Measurements from ENCODE around the gene GEMIN4.

The GEMIN4 gene

DNA sequence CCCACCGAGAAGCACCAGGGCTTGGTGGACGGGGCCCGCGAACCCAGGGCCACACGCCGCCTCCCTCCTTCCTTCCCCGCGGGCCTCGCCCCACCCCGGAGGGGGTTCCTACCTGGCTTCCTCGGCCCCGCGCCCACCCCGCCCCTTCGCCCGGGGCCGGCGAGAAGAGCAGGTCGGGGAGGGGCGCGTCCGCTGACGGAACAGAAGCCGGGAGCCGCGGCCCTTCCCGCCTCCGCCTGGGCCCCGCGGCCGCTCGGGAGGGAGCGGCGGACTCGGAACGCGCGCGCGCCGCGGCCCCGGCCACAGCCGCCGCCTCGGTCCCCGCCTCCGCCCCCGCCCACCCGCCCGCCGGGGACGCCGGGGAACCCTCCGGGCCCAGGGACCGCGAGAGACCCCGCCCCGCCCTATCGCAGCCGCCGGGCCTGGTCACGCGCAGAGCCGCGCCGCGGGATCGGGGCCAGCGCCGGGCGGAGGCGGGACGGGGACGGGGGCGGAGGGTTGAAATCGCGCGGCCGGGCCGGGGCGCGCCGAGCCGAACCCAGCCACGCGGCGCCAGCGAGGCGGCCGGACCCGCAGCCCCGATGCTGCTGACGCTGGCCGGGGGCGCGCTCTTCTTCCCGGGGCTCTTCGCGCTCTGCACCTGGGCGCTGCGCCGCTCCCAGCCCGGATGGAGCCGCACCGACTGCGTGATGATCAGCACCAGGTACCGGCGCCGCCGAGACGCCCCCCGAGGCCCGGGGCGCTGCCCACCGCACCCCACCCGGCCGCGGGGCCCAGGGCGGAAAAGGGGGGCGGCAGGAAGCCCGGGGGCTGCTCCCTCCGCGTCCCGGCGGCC, 19.8 kb downstream of the GEMIN4 start, which contains the start of gene TLCD3A:
TSS of gene TLCD3A (plus strand) at position 530 of the 835 bp plus-strand sequence. CDS start at position 582, 52 bp downstream.
- H3K27ac ChIP-seq (ENCODE audit: low read depth, low read length) = peak within 1 kb of the TSS; percentile 37

DNA sequence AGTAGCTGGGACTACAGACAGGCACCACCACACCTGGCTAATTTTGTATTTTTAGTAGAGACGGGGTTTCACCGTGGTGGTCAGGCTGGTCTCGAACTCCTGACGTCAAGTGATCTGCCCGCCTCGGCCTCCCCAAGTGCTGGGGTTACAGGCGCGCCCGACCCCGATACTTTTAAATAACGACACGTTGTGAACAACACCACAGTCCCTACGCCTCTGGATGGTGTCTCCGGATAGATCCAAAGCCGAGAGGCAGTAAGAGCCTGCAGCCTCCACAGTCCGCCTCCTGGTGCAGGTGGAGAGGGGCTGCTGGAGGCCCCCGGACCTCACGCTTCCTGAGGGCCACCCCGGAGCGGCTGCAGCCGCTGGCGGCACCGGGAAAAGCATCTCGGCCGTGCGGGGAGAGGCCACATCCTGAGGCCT, 20.4 kb downstream of the GEMIN4 start:
- H3K27me3 ChIP-seq (ENCODE audit: control insufficient read depth in 5 of 5, insufficient read depth in 4 of 5, low read length in 5 of 5) = no peaks in the 10 kb centered on the region
- H3K9ac ChIP-seq (ENCODE audit: low read length in 5 of 5) = peak overlapping the region in 4 of 5 donors; percentile 75 to 82 (median 77)
- no peaks in the 10 kb centered on the region for H3K9me3 ChIP-seq (ENCODE audit: control insufficient read depth in 5 of 5, low read length in 5 of 5)
- H3K36me3 ChIP-seq (ENCODE audit: control insufficient read depth in 5 of 5, insufficient read depth in 5 of 5, low read length in 5 of 5) = no peaks in the 10 kb centered on the region
- peak overlapping the region; percentile 37 for H3K27ac ChIP-seq (ENCODE audit: low read depth, low read length)
- peaks cover 2 to 22% (median 18%) of the 10 kb centered on the region in 5 donors for H3K4me1 ChIP-seq (ENCODE audit: control insufficient read depth in 5 of 5, insufficient read depth in 5 of 5, low read length in 5 of 5)
- peak overlapping the region in 4 of 5 donors; percentile 66 to 79 (median 74) for H3K4me3 ChIP-seq (ENCODE audit: low read depth in 1 of 5, low read length in 5 of 5)

More for the DNA sequence above, 19.8 kb downstream of the GEMIN4 start, which contains the start of gene TLCD3A:
- Histone ChIP-seq H3K36me3 (ENCODE audit: control insufficient read depth in 5 of 5, insufficient read depth in 5 of 5, low read length in 5 of 5) (no peaks in the 10 kb centered on the region), H3K9ac (ENCODE audit: low read length in 5 of 5) (peak within 1 kb of the TSS in 4 of 5 donors; percentile 75 to 82 (median 77)), H3K4me1 (ENCODE audit: control insufficient read depth in 5 of 5, insufficient read depth in 5 of 5, low read length in 5 of 5) (peaks cover 2 to 22% (median 18%) of the 10 kb centered on the region in 5 donors), H3K4me3 (ENCODE audit: low read depth in 1 of 5, low read length in 5 of 5) (peak within 1 kb of the TSS; percentile 42 to 79 (median 72)), H3K9me3 (ENCODE audit: control insufficient read depth in 5 of 5, low read length in 5 of 5) (no peaks in the 10 kb centered on the region), H3K27me3 (ENCODE audit: control insufficient read depth in 5 of 5, insufficient read depth in 4 of 5, low read length in 5 of 5) (no peaks in the 10 kb centered on the region)

DNA sequence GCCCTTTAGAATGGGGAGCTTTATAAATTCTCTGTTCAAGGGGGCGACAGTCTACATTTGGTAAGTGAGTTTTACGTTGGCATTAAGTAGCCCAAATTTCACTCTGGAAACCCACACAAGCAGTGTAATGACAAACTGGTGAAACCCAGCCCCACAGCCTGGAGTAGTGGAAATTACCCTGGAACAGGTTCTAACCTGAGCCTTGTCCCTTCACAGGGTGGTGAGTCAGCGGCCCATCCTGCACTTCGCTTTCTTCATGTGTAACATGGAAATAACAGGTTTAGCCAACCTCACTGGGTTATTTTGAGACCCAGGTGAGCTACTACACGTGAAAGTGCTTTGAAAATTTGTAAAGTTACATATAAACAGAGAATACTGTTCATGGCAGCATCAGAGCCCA, 23.2 kb downstream of the GEMIN4 start:
- Histone ChIP-seq H3K27ac (ENCODE audit: low read depth, low read length) (no peak overlapping the region), H3K36me3 (ENCODE audit: control insufficient read depth in 5 of 5, insufficient read depth in 5 of 5, low read length in 5 of 5) (no peaks in the 10 kb centered on the region), H3K9ac (ENCODE audit: low read length in 5 of 5) (no peak overlapping the region), H3K27me3 (ENCODE audit: control insufficient read depth in 5 of 5, insufficient read depth in 4 of 5, low read length in 5 of 5) (no peaks in the 10 kb centered on the region), H3K4me1 (ENCODE audit: control insufficient read depth in 5 of 5, insufficient read depth in 5 of 5, low read length in 5 of 5) (peaks cover 2 to 22% (median 18%) of the 10 kb centered on the region in 5 donors), H3K4me3 (ENCODE audit: low read depth in 1 of 5, low read length in 5 of 5) (no peak overlapping the region), H3K9me3 (ENCODE audit: control insufficient read depth in 5 of 5, low read length in 5 of 5) (no peaks in the 10 kb centered on the region)

DNA sequence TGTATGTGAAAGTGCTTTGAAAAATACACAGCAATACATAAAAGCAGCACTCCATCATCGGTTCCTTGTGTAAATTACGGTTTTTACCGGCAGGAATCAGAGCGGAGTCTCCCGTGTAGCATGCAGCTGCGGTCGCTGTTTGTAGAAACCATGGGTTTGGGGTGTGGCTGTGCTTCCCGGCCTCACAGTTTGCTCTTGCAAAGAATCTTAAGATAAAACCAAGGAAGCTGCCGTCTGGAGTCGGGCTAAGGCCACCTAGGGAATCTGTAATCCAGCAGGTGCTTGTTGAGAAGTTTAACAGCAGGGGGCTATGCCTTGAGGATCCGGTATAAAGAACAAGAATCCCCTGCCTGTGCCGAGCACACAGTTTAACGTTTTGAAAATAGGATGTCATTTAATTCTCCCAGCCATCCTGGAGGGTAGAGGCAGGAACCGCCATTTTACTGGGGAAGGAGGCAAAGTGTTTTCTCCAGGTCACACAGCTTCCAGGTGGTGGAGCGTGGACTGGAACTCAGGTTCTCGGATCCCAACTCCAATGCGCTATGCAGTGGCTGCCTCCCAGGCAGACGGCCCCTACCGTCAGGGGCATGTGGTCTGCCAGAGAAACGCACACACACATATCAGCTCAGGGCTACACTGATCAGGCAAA, 25.7 kb downstream of the GEMIN4 start:
- Histone ChIP-seq H3K27me3 (ENCODE audit: control insufficient read depth in 5 of 5, insufficient read depth in 4 of 5, low read length in 5 of 5) (no peaks in the 10 kb centered on the region), H3K27ac (ENCODE audit: low read depth, low read length) (no peak overlapping the region), H3K36me3 (ENCODE audit: control insufficient read depth in 5 of 5, insufficient read depth in 5 of 5, low read length in 5 of 5) (no peaks in the 10 kb centered on the region), H3K9ac (ENCODE audit: low read length in 5 of 5) (no peak overlapping the region), H3K4me3 (ENCODE audit: low read depth in 1 of 5, low read length in 5 of 5) (no peak overlapping the region), H3K4me1 (ENCODE audit: control insufficient read depth in 5 of 5, insufficient read depth in 5 of 5, low read length in 5 of 5) (peaks cover 0 to 4% (median 2%) of the 10 kb centered on the region in 5 donors), H3K9me3 (ENCODE audit: control insufficient read depth in 5 of 5, low read length in 5 of 5) (no peaks in the 10 kb centered on the region)

DNA sequence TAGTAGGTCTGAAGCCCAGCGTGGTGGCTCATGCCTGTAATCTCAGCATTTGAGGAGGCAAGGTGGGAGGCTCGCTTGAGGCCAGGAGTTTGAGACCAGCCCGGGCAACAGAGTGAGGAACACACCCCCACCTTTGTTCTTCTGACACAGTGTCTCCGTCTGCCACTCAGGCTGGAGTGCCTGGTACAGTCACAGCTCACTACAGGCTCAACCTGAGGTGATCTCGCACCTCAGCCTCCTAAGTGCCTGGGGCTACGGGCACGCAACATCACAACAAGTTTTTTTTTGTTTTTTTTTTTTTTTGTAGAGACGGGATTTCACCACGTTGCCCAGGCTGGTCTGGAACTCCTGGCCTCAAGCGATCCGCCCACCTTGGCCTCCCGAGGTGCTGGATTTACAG, 26.3 kb downstream of the GEMIN4 start:
- Histone ChIP-seq H3K9me3 (ENCODE audit: control insufficient read depth in 5 of 5, low read length in 5 of 5) (no peaks in the 10 kb centered on the region), H3K9ac (ENCODE audit: low read length in 5 of 5) (no peak overlapping the region), H3K27ac (ENCODE audit: low read depth, low read length) (no peak overlapping the region), H3K4me1 (ENCODE audit: control insufficient read depth in 5 of 5, insufficient read depth in 5 of 5, low read length in 5 of 5) (no peaks in the 10 kb centered on the region), H3K36me3 (ENCODE audit: control insufficient read depth in 5 of 5, insufficient read depth in 5 of 5, low read length in 5 of 5) (no peaks in the 10 kb centered on the region), H3K4me3 (ENCODE audit: low read depth in 1 of 5, low read length in 5 of 5) (no peak overlapping the region), H3K27me3 (ENCODE audit: control insufficient read depth in 5 of 5, insufficient read depth in 4 of 5, low read length in 5 of 5) (no peaks in the 10 kb centered on the region)

DNA sequence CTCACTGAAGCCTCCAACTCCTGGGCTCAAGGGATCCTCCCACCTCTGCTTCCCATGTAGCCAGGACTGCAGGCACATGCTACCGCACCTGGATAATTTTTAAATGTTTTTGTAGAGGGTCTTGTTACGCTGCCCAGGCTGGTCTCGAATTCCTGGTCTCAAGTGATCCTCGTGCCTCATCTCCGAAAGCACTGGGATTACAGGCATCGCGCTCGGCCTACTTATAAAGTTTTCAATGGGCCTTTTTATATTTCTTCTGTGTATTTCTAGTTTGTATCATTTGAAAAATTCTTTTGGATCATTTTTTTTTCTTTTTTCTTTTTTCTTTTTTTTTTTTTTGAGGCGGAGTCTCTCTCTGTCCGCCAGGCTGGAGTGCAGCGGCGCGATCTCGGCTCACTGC, 27.0 kb downstream of the GEMIN4 start:
- Histone ChIP-seq H3K4me1 (ENCODE audit: control insufficient read depth in 5 of 5, insufficient read depth in 5 of 5, low read length in 5 of 5) (no peaks in the 10 kb centered on the region), H3K9ac (ENCODE audit: low read length in 5 of 5) (no peak overlapping the region), H3K27ac (ENCODE audit: low read depth, low read length) (no peak overlapping the region), H3K36me3 (ENCODE audit: control insufficient read depth in 5 of 5, insufficient read depth in 5 of 5, low read length in 5 of 5) (no peaks in the 10 kb centered on the region), H3K4me3 (ENCODE audit: low read depth in 1 of 5, low read length in 5 of 5) (no peak overlapping the region), H3K9me3 (ENCODE audit: control insufficient read depth in 5 of 5, low read length in 5 of 5) (no peaks in the 10 kb centered on the region), H3K27me3 (ENCODE audit: control insufficient read depth in 5 of 5, insufficient read depth in 4 of 5, low read length in 5 of 5) (no peaks in the 10 kb centered on the region)

DNA sequence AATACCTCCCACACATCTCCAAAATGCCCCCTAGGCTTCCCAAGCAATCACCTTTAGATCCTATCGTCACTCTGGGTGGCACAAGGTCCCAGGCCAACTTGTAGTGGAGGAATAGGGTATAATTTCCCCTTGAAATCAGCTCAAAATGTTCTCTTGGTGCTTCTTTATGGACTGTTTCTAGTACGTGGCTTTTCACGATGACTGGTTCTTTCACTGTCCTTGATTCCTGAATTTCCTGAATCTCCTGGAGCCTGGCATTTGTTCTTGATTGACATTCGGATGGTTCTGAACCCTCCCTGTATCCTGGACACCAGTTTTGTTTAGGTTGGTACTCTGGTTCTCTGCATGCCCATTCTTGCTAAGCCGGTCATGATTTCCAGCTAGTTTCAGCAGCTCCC, 30.5 kb downstream of the GEMIN4 start:
- H3K36me3 ChIP-seq (ENCODE audit: control insufficient read depth in 5 of 5, insufficient read depth in 5 of 5, low read length in 5 of 5) = peaks cover 0 to 2% (median 0%) of the 10 kb centered on the region in 5 donors
- no peak overlapping the region for H3K27ac ChIP-seq (ENCODE audit: low read depth, low read length)

DNA sequence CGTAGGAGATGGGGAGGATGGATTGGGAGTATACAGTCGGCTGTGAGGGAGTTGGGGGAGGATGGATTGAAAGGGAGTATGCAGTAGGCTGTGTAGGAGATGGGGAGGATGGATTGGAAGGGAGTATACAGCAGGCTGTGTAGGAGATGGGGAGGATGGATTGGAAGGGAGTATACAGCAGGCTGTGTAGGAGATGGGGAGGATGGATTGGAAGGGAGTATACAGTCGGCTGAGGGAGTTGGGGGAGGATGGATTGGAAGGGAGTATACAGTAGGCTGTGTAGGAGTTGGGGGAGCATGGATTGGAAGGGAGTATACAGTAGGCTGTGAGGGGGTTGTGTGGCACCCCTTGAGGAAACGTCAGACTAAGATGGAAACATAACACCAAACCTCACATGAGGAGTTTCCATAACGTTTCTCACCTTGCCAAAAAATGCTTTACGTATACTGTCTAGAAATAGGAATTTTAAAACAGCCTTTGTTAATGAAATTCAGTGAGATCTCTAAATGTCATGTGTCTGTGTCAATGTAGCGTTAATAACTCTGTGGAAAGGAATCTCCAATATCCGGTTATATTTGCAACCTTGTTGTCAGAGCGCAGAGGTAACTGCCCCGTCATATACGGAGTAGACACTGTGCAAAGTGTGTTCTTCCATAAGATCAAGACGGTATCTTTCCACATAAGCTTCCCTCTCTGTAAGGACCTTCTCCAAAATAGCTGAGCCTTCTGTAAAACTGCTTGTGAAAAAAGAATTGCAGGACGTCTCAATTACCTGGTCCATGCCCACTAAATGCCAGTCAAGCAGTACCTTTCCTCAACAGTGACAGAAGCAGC, 31.1 kb downstream of the GEMIN4 start:
- no peak overlapping the region for H3K27ac ChIP-seq (ENCODE audit: low read depth, low read length)
- H3K36me3 ChIP-seq (ENCODE audit: control insufficient read depth in 5 of 5, insufficient read depth in 5 of 5, low read length in 5 of 5) = peaks cover 0 to 2% (median 0%) of the 10 kb centered on the region in 5 donors

More for the DNA sequence above, 30.5 kb downstream of the GEMIN4 start:
- H3K9me3 ChIP-seq (ENCODE audit: control insufficient read depth in 5 of 5, low read length in 5 of 5) = no peaks in the 10 kb centered on the region
- H3K4me1 ChIP-seq (ENCODE audit: control insufficient read depth in 5 of 5, insufficient read depth in 5 of 5, low read length in 5 of 5) = no peaks in the 10 kb centered on the region
- H3K9ac ChIP-seq (ENCODE audit: low read length in 5 of 5) = no peak overlapping the region
- no peaks in the 10 kb centered on the region for H3K27me3 ChIP-seq (ENCODE audit: control insufficient read depth in 5 of 5, insufficient read depth in 4 of 5, low read length in 5 of 5)
- no peak overlapping the region for H3K4me3 ChIP-seq (ENCODE audit: low read depth in 1 of 5, low read length in 5 of 5)

DNA sequence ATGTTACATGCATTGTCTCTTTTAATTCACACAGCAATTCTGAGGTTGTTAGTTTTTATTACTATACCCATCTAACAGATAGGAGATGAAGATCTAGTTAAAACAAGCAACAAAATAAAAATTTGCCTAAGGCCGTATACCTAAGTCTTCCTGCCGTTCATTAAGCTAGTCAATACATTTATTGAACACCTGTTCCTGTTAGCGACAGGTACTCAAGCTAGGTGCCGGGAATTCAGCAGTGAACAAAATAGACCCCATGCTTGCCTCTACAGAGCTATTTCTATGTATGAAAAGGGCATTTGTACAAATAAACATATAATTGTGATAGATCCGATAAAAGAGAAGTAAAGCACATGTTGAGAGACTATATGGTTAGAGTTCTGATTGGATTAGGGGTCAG, 34.0 kb downstream of the GEMIN4 start:
- no peaks in the 10 kb centered on the region for H3K9me3 ChIP-seq (ENCODE audit: control insufficient read depth in 5 of 5, low read length in 5 of 5)
- peaks cover 0 to 2% (median 0%) of the 10 kb centered on the region in 5 donors for H3K36me3 ChIP-seq (ENCODE audit: control insufficient read depth in 5 of 5, insufficient read depth in 5 of 5, low read length in 5 of 5)
- no peak overlapping the region for H3K27ac ChIP-seq (ENCODE audit: low read depth, low read length)
- H3K27me3 ChIP-seq (ENCODE audit: control insufficient read depth in 5 of 5, insufficient read depth in 4 of 5, low read length in 5 of 5) = no peaks in the 10 kb centered on the region
- no peak overlapping the region for H3K9ac ChIP-seq (ENCODE audit: low read length in 5 of 5)
- H3K4me3 ChIP-seq (ENCODE audit: low read depth in 1 of 5, low read length in 5 of 5) = no peak overlapping the region
- peaks cover 0 to 24% (median 18%) of the 10 kb centered on the region in 5 donors for H3K4me1 ChIP-seq (ENCODE audit: control insufficient read depth in 5 of 5, insufficient read depth in 5 of 5, low read length in 5 of 5)

More for the DNA sequence above, 31.1 kb downstream of the GEMIN4 start:
- Histone ChIP-seq H3K4me3 (ENCODE audit: low read depth in 1 of 5, low read length in 5 of 5) (no peak overlapping the region), H3K4me1 (ENCODE audit: control insufficient read depth in 5 of 5, insufficient read depth in 5 of 5, low read length in 5 of 5) (no peaks in the 10 kb centered on the region), H3K27me3 (ENCODE audit: control insufficient read depth in 5 of 5, insufficient read depth in 4 of 5, low read length in 5 of 5) (no peaks in the 10 kb centered on the region), H3K9me3 (ENCODE audit: control insufficient read depth in 5 of 5, low read length in 5 of 5) (no peaks in the 10 kb centered on the region), H3K9ac (ENCODE audit: low read length in 5 of 5) (no peak overlapping the region)

Data from subcutaneous abdominal adipose tissue (tissue), 5 donors.